Gastrocnemius medialis (tissue), 4 donors: ENCODE data around the gene LPO.

Experiments used
- POLR2A ChIP-seq, 2 donors: fragments of 450-650 bp; IDR thresholded peaks; one replicate each; pipeline ENCODE4 v1.6.1; 2017; ENCODE audit warnings: antibody characterized with exemption in 2 of 2, mild to moderate bottlenecking in 2 of 2, moderate library complexity in 2 of 2
- TF ChIP-seq, protein P1 (sequence below), 5 experiments: fragments of 450-650 bp in 3 of 5; fragments of 200-600 bp in 2 of 5; sonication (generic) in 2 of 5; IDR thresholded peaks in 4 of 5; conservative IDR thresholded peaks in 1 of 5; 1 replicate in 4 of 5; 2 replicates in 1 of 5; pipeline ENCODE4 v1.5.1; 2016 to 2019; ENCODE audit warnings: antibody characterized with exemption in 5 of 5, mild to moderate bottlenecking in 3 of 5, moderate library complexity in 3 of 5

- TF ChIP-seq, protein P1, sequence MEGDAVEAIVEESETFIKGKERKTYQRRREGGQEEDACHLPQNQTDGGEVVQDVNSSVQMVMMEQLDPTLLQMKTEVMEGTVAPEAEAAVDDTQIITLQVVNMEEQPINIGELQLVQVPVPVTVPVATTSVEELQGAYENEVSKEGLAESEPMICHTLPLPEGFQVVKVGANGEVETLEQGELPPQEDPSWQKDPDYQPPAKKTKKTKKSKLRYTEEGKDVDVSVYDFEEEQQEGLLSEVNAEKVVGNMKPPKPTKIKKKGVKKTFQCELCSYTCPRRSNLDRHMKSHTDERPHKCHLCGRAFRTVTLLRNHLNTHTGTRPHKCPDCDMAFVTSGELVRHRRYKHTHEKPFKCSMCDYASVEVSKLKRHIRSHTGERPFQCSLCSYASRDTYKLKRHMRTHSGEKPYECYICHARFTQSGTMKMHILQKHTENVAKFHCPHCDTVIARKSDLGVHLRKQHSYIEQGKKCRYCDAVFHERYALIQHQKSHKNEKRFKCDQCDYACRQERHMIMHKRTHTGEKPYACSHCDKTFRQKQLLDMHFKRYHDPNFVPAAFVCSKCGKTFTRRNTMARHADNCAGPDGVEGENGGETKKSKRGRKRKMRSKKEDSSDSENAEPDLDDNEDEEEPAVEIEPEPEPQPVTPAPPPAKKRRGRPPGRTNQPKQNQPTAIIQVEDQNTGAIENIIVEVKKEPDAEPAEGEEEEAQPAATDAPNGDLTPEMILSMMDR (IDR thresholded peaks at IDR 0.05 in 4 of 5, conservative IDR thresholded peaks at IDR 0.05 in 1 of 5), result no peak
- no peak for TF ChIP-seq POLR2A (IDR thresholded peaks at IDR 0.05)
These were observed 9.7 kb upstream of the LPO start for GRCh38 chr17:58228679-58229078.
